LoVo (cell line): ENCODE data around the gene GLRX5.

Source experiments
- DNase-seq: peaks from one replicate; pipeline ENCODE4 v3.0.0-alpha.2; 2016; ENCODE audit warnings: low spot score

Gene GLRX5

GRCh38 chr14:95536036-95536593 is 1.3 kb downstream of the GLRX5 start:
- DNase-seq, result no peak

GRCh38 chr14:95536671-95537070 is 1.8 kb downstream of the GLRX5 start:
- DNase-seq, result no peak

- no peak for DNase-seq
These were observed 2.6 kb downstream of the GLRX5 start for GRCh38 chr14:95537298-95538089.

DNA sequence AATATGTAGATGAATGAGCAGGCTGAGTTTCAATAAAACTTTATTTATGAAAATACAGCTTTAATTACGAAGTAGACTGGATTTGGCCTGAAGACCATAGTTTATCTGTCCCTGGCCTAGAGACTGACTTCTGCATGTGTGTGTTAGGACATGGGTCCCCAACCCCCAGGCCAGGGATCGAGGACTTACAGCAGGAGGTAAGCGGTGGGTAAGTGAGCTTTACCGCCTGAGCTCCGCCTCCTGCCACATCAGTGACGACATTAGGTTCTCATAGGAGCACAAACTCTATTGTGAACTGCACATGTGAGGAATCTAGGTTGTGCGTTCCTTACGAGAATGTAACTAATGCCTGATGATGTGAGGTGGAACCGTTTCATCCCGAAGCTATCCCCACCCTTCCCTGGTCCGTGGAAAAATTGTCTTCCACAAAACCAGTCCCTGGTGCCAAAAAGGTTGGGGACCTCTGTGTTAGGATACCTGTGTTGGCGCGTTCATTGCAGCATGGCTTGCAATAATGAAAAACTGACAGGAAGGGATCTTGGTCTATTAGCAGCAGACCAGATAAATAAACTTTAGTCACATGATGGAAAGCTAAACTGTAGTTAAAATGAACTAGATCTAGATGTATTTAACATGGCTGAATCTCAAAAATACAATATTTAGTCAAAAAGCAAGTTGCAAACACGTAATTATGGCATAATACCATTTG is 4.1 kb downstream of the GLRX5 start:
- no peak for DNase-seq

- no peak for DNase-seq
These were observed 5.5 kb downstream of the GLRX5 start for GRCh38 chr14:95540236-95540855.

GRCh38 chr14:95541346-95541745 is 6.5 kb downstream of the GLRX5 start:
- DNase-seq, result no peak

DNA sequence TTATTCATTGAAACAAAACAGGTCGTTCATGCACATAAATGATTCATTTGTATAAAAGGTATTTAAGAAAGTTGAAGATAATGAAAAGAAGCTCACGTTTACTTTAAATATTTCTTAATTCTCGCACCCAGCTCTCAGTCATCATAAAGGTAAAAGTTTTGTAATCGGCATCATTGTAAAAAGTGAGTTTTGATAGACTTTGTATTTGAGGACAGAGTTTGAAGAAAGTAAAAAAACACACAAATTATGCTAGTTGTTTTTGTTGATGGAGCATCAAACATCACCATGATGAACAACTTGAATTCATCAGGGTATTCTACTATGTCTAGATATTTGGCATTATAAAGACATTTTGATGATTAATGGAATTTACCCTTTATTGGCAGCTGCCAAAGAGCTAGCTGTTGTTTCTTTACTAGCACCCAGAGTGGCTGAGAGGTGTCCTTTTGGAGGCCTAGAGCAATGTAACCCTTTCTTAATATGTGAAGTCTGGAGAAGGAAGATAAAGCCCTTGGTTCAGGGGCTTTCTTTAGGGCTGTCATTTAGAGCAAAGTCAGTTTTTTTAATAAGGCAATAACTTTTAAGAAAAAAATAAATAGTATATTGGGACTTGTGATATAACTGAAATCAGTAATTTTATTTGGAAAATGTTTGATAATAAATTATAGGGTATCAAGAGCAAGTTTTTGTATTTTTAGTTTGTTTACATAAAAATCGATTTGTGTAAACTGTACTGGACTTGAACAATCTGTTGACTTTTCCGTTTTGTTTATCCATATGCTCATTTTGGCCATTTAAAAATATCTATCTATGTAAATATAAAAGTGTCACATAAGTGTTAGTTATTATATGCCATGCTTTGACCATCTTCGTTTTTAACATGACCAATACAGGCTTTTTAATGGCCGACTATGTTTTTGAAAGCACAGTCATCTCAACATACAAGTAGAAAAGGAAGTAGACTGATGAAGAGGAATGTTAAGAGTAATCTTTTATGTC is 7.4 kb downstream of the GLRX5 start:
- DNase-seq, result no peak

GRCh38 chr14:95543021-95543420 is 8.2 kb downstream of the GLRX5 start:
- DNase-seq, result no peak

DNA sequence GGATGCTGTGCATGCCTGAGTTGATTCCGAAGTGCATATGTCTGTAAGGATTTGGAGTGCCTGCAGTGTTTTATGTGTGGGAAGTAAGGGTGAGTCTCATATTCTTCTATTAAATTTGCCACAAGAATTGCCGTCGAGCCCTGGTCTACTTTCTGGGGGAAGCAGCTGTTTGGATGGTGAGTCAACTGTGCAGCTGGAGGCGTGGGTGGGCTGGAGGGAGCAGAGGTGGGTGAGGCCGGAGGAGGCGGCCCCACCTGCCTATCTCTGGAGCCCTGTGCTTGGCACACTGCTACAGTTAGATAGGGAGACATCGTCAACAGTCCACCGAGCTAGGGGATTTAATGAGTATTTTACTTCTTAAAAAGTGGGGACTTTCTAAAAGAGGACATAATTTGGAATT is 9.7 kb downstream of the GLRX5 start:
- no peak for DNase-seq

DNA sequence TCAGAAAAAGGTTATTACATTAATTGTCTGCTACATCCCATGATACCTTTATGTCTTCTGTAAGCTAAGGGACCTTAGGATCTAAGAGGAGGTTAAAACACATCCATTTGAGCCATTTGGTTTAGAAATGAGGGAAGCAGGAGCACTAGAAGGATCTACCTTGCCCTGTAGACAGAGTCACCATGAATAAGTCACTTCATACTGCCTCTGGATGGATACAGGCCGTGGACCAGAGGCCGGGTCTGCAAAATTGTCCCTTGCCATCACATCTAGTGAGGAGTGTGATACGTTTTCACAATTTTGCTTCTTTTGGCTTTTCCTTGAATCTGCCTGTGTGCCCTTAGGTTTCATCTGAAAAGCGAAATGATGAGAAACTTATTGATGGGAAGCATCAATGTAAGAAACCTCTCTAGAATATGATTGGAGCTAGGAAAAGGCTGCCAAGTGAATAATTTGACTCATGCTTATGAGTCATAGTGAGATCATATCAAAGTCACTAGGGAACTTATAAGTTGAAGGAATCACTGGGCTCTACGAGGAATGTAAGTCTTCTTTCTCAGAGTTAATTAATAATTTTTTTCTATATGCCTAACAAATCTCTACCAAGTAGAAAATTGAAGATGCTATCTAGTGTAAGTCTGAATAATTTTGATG is 10.8 kb downstream of the GLRX5 start:
- DNase-seq, result peak; percentile 37

GRCh38 chr14:95547272-95547625 is 12.4 kb downstream of the GLRX5 start:
- no peak for DNase-seq

GRCh38 chr14:95547626-95548327 is 12.9 kb downstream of the GLRX5 start:
- DNase-seq, result peak; percentile 27

- DNase-seq, result no peak
These were observed 13.6 kb downstream of the GLRX5 start for GRCh38 chr14:95548328-95548929.

DNA sequence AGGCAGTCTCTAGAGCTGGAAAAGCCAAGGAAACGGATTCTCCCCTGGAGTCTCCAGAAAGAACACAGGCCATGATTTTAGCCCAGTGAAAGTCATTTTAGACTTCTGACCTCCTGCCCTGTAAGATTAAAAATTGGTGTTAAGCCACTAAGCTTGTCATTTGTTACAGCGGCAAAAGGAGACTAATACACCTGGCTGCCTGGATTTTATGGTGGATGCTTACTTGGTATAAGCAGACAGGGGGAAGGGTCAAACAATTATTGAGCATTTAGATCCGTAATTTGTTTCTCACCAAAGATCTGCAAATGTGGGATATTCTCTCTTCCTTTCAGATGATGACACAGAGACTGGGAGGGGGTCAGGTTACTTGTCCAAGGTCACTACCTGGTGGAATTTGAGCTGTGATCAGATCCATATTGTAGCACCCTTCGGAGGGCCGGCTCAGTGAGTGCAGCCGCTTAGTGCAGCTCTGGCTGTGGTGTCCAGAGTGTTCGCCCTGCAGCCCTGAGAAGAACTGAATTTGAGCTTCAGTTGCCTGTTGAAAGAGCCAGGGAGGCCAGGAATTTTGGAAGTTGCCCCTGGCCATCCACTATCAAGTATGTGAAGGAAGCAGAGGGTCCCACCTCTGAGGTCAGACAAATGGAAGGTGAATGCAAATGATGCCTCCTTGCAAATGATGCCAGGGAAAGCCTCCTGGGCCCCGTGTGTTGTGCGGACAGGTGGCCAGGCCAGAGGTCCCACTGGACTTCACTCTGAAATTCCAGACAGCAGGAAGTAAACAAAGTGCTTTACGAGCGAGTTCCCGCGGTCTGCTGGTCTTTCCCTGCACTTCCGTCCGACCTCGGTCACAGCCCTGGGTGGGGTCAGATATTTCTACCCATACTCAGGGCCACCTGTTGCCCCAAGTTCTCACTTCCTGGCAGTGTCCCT is 15.1 kb downstream of the GLRX5 start:
- DNase-seq, result peak; percentile 40

DNA sequence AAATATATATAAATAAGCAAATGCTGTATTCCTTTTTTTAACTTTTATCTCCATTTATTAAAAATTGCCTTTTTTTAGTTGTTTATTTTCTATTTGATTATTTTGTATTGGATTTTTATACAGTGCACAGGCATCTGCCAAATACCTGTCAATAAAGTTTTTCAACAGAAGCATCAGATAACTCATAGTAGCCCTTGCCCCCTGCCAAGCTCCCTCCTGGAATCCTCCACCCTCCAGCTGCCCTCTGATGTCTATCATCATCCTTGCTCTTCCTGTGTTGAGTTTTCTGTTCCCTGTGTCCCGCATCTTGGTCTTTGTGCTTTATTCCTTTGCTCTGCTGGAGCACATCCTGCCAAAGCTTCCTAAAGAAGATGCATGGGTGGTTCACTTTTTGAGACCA is 16.6 kb downstream of the GLRX5 start:
- no peak for DNase-seq

DNA sequence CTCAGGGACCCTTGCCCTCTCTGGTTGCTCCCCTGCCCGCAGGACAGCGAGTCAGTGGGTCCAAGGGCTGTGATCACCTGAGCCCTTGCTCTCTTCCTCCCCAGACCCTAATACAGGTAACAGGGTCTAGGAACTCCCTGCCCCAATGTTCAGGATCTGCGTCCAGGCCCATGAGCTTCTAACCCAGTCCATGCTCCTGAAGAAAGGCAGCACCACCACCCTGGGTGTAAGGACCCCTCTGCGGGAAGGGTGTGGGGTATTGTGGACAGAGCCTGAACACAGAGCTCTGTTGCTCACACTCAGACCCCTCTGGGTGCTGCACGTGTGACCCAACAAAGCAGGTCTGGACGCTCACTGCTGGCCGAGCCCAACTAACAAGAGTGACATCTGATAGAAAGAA is 18.3 kb downstream of the GLRX5 start:
- no peak for DNase-seq

- DNase-seq, result no peak
These were observed 20.2 kb downstream of the GLRX5 start for GRCh38 chr14:95555053-95555452.

- no peak for DNase-seq
These were observed 22.4 kb downstream of the GLRX5 start for GRCh38 chr14:95557291-95557690.

DNA sequence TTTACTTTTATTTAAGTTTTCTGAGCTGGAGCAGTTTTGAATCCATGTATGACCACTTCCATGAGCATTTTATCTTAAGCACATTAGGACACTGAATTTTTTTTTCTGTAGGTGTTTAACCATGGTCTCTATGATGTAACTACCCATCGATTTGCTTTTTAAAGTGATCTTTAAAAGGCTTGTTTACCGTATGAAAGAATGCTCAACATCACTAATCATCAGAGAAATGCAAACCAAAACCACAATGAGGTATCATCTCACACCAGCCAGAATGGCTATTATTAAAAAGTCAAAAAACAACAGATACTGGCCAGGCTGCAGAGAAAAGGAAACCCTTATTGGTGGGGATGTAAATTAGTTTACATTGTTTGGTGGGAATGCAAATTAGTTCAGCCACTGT is 23.0 kb downstream of the GLRX5 start:
- DNase-seq, result no peak
